Stimulated activated CD8-positive, alpha-beta memory T cell treated with anti-CD3 and anti-CD28 coated beads, Interleukin-12 subunit alpha, Interleukin-12 subunit beta, amount 100 ng/mL, for 4 hours (primary cell): ENCODE measurements around the gene PSMD2.

Experiments used
- DNase-seq: peaks from one replicate; pipeline ENCODE4 v3.0.0-alpha.2; 2020; ENCODE audit warnings: low read depth

Gene PSMD2

DNA sequence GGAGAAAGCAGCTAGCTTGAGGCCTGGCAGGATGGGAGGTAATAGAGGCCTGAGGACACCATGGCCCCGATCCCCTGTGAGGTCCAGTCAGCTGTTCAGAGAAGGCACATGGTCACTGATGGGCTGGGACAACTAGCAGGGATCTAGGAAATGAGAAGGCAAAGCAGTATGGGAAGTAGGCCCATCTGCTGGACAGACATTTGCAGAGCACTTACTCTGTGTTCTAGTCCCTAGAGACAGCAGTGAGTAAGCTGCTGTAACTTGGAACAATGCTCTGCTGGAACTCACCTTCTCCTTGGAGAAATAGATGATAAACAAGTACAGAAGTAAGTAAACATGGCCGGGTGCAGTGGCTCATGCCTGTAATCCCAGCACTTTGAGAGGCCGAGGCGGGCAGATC lies 16.1 kb upstream of the PSMD2 start:
- no peak for DNase-seq

DNA sequence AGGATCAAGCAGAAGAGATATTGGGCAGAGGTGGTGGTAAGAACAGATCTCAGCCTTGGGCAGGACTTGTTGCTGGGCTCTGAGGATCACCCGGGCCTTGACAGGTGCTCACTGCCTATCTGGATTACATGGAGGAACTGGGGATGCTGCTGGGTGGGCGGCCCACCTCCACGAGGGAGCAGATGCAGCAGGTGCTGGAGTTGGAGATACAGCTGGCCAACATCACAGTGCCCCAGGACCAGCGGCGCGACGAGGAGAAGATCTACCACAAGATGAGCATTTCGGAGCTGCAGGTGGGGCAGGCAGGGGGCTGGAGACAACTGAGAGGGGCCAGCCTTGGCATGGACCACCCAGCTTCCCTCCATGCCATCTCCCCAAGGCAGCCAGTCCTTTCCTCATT lies 15.4 kb upstream of the PSMD2 start:
- no peak for DNase-seq

DNA sequence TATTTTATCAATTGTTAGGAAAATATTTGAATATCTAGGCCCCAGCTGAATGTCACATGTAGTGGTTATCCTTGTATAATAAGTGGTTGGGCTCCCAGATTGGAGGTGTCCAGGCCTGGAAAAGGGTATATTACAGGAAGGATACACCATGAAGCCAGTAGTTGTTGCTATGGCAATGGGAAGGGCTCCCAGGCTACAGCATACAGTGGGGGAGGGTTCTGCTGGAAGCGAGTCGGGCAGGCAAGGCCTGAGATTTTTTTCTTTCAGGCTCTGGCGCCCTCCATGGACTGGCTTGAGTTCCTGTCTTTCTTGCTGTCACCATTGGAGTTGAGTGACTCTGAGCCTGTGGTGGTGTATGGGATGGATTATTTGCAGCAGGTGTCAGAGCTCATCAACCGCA lies 14.3 kb upstream of the PSMD2 start:
- no peak for DNase-seq

DNA sequence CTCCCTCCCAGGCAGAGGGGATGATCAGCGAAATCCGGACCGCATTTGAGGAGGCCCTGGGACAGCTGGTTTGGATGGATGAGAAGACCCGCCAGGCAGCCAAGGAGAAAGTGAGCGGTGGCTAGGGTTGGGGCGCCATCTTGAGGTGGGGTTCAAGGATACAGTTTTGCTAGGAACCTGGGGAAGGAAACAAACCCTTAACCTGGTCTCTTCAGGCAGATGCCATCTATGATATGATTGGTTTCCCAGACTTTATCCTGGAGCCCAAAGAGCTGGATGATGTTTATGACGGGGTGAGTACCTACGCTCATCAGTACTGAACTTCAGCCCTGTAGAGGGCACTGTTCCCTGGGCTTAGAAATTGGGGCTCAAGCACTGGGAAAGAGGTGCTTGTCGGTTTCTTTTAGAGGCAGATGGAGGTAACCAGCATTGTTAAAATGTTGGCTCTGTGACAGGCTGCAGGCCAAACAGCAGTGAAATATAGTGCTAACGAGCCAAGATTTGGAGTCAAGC lies 9.6 kb upstream of the PSMD2 start:
- DNase-seq, result peak; percentile 40

DNA sequence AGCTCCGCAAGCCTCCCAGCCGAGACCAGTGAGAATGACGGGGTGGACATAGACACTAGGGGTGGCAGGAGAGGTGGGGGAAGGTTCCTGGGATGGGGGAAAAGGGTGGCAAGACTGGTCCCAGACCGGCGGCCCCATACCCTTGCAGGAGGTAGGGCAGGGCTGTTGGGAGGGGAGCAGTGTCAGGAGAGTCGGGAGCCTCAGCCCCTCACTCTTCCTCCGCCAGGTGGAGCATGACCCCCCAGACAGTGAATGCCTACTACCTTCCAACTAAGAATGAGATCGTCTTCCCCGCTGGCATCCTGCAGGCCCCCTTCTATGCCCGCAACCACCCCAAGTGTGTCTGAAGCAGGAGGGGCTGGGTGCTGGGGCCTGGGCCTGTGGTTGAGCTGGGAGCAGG lies 8.7 kb upstream of the PSMD2 start:
- DNase-seq, result no peak

DNA sequence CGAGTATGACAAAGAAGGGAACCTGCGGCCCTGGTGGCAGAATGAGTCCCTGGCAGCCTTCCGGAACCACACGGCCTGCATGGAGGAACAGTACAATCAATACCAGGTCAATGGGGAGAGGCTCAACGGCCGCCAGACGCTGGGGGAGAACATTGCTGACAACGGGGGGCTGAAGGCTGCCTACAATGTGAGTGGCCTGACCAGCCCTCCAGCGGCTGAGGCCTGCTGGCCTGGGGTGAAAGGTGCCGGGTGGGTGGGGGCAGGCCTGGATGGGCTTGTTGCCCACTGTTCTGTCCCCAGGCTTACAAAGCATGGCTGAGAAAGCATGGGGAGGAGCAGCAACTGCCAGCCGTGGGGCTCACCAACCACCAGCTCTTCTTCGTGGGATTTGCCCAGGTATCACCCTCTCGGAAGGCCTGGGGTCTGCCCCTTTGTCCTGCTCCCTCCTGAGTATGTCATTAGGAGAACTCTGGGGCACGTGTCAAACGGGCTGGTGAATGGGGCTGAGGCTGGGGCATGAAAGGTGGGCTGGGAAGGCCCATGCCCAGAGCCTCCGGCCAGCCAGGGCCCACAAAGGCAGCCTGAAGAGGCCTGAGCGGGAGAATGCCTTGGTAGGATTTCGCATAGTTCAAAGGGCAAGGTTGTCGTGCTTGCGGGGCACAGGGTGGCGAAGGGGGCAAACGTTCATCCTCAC lies 7.8 kb upstream of the PSMD2 start:
- no peak for DNase-seq

DNA sequence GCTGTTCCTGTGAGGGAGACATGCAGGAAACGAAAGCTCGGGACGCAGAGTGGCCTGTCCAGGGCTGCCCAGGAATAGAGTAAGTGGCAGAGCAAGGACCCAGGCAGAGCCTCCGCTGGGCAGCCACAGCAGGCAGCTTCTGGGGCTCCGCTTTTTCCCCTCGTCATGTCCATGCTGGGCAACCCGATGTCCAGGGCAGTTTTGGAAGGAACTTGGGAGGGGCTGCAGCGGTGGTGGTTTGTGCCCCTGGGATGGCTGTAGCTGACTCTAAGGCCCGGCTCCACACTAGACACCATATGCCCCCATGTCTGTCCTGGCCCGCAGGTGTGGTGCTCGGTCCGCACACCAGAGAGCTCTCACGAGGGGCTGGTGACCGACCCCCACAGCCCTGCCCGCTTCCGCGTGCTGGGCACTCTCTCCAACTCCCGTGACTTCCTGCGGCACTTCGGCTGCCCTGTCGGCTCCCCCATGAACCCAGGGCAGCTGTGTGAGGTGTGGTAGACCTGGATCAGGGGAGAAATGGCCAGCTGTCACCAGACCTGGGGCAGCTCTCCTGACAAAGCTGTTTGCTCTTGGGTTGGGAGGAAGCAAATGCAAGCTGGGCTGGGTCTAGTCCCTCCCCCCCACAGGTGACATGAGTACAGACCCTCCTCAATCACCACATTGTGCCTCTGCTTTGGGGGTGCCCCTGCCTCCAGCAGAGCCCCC lies 7.1 kb upstream of the PSMD2 start:
- DNase-seq, result no peak

DNA sequence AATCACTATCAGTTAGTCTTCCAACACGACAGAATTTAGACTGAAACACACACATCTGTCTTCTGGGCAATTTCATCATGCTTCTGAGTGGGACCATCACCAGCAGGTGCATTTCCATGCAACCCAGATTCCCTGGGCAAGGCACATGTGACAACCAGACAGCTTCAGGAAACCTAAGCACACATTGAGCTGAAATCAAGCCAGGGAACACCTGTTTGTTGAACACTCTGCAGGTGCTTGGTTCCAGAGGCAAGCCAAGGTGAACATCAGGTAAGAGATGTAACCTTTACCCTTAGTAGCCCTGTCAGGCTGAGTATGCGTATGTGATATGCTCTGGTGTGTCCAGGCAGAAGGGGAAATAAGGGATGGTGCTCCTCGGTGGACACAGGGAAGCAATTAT lies 3.3 kb upstream of the PSMD2 start:
- DNase-seq, result no peak

GRCh38 chr3:184296616-184297015 lies 2.4 kb upstream of the PSMD2 start:
- no peak for DNase-seq

DNA sequence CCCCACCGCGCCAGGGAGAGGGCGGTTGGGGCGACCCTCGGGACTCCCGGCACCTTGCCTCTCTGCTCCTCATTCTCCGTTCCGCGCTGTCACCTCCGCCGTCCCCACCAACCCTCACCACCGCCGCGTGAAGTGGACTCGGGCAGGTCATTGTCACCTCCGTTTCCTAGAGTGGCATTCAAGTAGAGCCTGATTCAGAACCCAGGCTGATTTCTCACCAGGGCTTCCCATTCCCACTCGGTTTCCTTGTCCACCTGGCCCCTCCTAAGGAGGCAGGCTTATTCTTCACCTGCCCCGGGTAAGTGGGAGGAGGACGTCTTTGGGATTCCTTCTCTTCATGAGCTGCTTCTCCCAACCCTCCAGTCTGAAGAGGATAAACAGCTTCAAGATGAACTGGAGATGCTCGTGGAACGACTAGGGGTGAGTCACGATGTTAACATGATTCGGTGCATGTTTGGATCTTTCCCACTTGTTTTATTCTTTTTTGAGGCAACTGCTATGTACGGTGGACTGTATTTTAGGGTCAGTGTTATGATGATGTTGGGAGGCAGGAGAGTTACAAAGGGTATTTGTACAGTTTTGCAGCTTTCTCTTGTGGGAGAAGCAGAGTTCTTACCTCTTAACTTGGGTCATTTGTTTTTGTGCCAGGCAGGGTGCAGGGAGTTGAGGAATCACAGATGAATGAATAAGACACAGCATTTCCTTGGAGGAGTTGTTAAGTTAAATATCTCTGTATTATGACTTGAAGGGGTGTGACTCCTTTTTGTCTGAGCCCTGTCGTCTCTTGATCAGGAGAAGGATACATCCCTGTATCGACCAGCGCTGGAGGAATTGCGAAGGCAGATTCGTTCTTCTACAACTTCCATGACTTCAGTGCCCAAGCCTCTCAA lies 692 bp downstream of the PSMD2 start:
- DNase-seq, result no peak

GRCh38 chr3:184300378-184300720 lies 1.3 kb downstream of the PSMD2 start:
- no peak for DNase-seq

GRCh38 chr3:184305577-184305976 lies 6.5 kb downstream of the PSMD2 start:
- no peak for DNase-seq

GRCh38 chr3:184306341-184306972 lies 7.4 kb downstream of the PSMD2 start:
- DNase-seq, result no peak

DNA sequence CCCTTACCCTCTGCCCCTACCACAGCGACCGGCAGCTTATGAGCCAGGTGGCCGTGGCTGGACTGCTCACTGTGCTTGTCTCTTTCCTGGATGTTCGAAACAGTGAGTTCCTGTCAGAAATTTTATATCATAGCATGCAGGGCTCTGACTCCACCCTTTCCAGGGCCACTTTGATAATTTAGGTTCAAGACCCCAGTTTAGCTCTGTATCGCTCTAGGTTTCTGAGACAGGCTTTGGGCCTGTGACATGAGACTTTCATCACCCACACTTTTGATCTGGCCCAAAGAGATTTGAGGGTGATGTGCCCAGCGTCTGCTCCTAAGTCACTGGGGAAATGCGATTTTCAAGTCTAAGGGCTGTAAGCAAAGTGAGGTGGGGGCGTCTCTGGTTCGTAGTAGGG lies 8.9 kb downstream of the PSMD2 start:
- no peak for DNase-seq

GRCh38 chr3:184308744-184309143 lies 9.7 kb downstream of the PSMD2 start:
- no peak for DNase-seq

- DNase-seq, result no peak
Observed at GRCh38 chr3:184311633-184312032, 12.6 kb downstream of the PSMD2 start.

- DNase-seq, result peak; percentile 89
Observed at GRCh38 chr3:184314363-184314699, 15.3 kb downstream of the PSMD2 start, which contains the start of gene EIF4G1. TSS of gene EIF4G1 (plus strand) at chr3:184314606. CDS start at chr3:184315797, 1,191 bp downstream.

GRCh38 chr3:184314700-184315542 lies 15.9 kb downstream of the PSMD2 start:
- DNase-seq, result peak; percentile 62

DNA sequence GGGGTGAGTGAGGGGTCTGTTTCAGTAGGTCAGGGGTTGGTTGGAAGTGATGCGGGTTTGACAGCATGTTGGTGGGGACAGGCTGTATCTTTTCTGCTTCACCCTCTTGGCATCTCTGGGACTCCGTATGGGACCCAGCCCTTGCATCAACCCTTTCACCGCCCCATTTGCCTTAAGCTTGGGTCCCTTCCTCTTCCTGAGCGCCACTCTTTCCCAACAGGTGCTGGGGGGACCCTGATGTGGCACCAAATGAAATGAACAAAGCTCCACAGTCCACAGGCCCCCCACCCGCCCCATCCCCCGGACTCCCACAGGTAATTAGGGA lies 16.5 kb downstream of the PSMD2 start:
- DNase-seq, result no peak

DNA sequence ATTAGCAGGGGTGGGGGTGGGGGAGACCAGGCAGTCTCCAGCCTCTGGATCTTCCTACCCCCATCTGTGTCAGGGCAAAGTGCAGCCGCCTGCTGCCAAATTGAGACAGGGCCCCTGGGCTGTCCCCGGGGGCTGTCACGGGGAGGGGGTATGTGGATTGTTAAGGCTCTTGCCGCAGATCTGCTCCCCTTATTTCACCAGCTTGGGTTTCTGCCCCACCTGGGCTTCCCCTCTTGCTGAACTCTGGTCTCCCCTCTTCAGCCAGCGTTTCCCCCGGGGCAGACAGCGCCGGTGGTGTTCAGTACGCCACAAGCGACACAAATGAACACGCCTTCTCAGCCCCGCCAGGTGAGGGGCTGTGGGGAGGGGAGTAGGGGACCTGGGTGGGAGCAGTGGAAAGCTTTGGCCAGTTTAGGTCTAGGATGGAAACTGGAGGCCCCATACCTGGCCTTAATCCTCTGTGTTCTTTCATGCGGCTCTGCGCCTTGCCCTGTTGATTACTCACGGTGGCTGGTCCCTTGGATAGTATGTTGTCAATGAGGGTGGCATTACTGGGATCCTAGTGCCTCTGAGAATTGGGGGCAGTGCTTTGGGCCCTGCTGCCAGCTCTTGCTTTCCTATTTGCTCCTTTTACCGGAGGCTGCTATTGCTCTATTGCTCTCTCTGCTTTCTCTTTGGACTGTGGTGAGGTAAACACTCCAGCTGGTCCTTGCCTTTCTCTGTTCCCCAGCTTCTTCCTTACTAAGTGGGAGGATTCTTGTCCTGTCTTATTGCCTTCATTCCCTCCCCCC lies 17.0 kb downstream of the PSMD2 start:
- DNase-seq, result no peak

DNA sequence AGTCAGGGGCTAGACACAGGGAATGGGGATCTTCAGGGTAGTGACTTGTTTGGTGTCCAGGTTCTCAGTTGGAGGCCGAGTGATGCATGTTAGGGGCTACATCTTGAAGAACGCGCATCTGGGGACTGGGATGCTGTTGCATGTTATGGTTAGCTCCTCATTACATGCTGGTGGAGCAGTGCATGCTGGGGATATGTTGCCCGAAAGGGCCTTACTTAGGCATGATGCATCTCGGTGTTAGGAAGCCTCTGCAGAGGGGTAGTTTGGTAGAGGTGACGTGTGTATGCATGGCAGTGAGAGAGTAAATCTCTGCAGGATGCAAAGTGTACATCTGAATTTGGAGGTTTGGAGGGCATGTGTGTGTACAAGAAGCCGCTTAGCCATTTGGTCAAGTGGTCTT lies 17.8 kb downstream of the PSMD2 start:
- DNase-seq, result no peak
